HG02798 (cell line): Measurements from ENCODE around the gene PEAR1.

Experiments used
- ATAC-seq: cut with Tn5 transposase; IDR thresholded peaks from one replicate; pipeline ENCODE4 v1.9.1; 2021; ENCODE audit warnings: mild to moderate bottlenecking; ENCODE audit not compliant: unreplicated experiment, poor library complexity

PEAR1 gene

DNA sequence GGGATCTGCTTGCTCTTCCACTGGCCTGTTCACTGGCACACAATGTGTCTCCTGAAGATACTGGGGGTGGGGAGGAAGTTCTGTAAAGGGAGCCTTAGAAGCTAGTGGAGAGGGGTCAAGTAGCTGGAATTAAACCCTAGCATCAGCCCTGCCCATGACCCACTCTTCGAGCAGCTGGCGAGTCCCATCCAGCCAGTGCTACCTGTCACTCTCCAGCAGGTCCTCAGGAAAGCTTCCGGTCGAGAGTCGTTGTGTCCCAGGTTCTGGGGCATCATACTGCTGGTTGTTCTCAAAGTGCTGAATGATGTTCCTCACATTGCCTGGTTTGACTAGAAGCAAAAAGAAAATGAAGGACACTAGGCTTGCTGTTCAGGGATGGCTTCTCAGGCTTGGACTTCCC, 57.9 kb downstream of the PEAR1 start:
- no peak for ATAC-seq

DNA sequence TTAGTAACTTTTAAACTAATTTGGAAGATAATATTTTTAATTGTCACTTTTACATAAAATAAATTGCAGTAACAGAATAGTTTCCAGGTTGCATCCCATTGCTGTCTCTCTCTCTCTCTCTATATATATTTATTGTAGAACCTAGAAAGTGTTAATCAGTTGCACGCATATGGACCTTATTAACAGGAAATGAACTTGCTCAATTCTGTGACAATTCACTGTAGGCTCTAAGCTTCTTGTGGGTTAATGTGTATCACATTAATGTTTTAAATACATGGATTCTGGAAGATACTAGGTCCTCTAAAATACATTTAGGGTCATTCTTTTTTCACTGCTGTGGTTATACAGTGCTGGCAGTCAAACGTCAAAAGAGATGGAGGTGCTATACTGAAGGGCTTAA, 60.1 kb downstream of the PEAR1 start:
- no peak for ATAC-seq

DNA sequence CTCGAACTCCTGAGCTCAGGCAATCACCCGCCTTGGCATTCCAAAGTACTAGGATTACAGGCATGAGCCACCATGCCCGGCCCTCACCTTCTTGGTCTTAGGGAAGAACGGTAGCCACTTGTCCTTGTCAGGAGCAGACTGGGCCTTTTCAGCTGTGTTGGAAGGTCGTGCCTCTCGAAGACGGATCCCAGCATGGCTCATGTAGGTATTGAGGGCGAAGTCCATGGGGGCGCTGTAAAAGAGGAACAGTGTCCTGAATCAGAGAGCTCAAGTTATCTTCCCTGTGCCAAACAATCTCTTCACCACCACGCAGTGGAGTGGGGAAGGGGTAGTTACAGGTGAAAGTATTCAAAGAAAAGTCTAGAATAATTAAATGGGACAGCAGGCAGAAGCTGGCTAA, 62.8 kb downstream of the PEAR1 start:
- ATAC-seq = no peak

- ATAC-seq = no peak
Measured at GRCh38 chr1:156957634-156958033, 64.1 kb downstream of the PEAR1 start.

- ATAC-seq = no peak
Measured at GRCh38 chr1:156958247-156958714, 64.8 kb downstream of the PEAR1 start.

- ATAC-seq = no peak
Measured at GRCh38 chr1:156959414-156959813, 65.9 kb downstream of the PEAR1 start.

DNA sequence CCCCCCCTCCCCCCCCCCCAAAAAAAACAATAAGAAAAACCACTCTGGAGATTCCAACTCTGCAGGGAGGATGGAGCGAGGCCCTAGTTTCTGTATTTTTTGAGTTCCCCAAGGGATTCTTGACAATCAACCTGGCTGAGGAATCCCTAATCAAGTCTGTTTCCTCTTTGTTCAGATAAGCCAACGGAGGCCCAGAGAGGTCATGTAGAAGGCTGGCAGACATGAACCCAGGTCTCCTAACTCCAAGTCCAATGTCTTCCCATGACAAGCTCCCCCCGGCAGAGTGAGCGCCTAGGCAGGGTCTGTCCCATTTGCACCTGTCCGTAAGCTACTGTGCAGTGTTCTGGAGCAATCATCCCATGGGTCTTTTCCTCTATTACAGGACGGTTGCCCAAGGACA, 66.4 kb downstream of the PEAR1 start:
- ATAC-seq = no peak

- no peak for ATAC-seq
Measured at GRCh38 chr1:156961709-156962108, 68.2 kb downstream of the PEAR1 start.

DNA sequence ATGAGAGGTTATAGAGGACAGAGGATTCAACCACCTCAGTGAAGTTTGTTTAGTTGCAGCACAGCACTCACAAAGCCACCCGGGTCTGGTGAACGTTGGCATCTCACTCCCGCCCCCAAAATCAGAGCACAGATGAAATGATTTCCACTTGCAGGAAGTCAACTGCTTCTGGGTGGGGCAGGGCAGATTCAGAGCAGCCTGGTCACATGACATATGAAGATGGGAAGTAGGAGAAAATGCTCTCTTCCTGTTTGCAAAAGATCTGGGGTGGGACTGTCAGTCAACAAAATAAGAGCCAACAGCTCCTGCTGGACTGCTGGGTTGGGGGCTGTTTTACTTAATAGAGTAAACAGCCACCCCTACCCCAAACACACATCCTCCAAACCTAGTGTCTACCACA, 70.1 kb downstream of the PEAR1 start:
- no peak for ATAC-seq

DNA sequence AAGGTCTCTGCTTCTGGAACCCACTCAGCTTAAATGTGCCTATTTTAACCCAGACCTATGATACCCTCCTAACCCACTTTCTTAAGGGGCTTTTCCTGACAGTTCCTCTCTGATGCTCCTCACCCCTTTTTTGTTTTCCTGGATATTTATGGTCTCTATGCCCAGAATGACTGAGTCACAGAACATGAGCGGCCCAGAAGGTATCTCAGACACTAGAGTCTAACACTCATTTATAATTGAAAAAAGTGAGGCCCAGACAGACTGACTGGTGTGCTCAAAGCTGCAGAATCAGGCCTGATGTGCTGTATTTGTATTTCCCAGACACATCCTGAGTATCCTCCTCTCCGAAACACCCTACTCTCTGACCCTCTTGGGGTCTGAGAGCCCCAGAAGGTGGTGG, 70.9 kb downstream of the PEAR1 start:
- ATAC-seq = no peak
